B cell (primary cell): Measurements from ENCODE around the gene PARVB.

Experiments
- CTCF ChIP-seq: fragments of 200-600 bp; IDR thresholded peaks from one replicate; pipeline ENCODE4 v1.8.0; 2022; ENCODE audit warnings: antibody characterized with exemption, mild to moderate bottlenecking
- EZH2 ChIP-seq: IDR thresholded peaks from 2 replicates; pipeline ENCODE4 v1.6.1; 2012; ENCODE audit warnings: borderline replicate concordance, low read depth, mild to moderate bottlenecking, moderate library complexity, low read length; ENCODE audit not compliant: insufficient read depth, poor library complexity, severe bottlenecking

GRCh38 chr22:44179989-44180705, 156.0 kb downstream of the PARVB start:
- TF ChIP-seq CTCF (no peak), EZH2 (no peak)
